Measurements from ENCODE around the gene ADISSP. TPM values are rescaled to one million over a fixed set of nuclear protein-coding genes. Genes with fewer than 3 reads are reported as not detected.

ADISSP gene
- total and polyA plus RNA-seq, 10 donors, result 29.4 to 55.5 (median 36.0) TPM

DNA sequence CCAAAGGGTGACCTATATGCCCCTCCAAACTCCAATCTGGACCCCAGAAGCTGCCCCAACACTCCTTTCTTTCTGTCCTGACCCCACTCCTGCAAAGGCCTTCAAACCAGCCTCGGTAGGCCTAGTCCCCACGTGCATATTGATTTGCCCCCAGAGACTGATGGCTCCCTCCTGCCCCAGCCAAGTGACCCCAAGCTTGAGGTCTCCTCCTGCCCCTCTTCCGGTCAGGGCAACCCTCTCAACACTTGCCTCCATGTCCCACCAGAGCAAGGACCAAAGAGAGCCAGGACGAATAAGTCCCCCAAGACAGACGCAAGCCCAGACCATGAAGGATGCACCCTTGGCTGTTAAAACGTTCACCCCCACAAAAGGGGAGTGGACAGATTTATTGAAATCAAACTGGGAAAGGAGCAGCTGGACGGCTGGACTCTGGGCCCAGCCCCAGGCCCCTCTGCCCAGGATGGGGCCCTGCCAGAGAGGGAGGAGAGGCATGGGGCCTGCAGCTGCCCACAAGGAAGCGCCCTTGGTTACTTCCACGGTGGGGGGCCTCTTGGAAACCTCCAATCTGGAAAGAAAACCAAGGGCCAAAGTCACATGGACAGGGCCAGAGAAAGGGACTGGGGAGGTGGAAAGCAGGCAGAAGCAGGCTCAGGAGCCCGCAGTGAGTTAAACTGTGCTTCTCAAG lies 16.1 kb upstream of the ADISSP start:
- Histone ChIP-seq H3K4me1 (peaks cover 30 to 83% (median 62%) of the 10 kb centered on the region in 6 donors), H3K9me3 (no peaks in the 10 kb centered on the region), H3K4me3 (peak overlapping the region in 1 of 8 donors; percentile 83), H3K36me3 (peaks cover 0 to 24% (median 0%) of the 10 kb centered on the region in 6 donors), H3K27ac (peak overlapping the region in 5 of 8 donors; percentile 6 to 89 (median 84)), H3K27me3 (replicated peaks in 1 of 7) (peaks cover 0 to 7% (median 0%) of the 10 kb centered on the region in 7 donors)
- TF ChIP-seq, protein P1, sequence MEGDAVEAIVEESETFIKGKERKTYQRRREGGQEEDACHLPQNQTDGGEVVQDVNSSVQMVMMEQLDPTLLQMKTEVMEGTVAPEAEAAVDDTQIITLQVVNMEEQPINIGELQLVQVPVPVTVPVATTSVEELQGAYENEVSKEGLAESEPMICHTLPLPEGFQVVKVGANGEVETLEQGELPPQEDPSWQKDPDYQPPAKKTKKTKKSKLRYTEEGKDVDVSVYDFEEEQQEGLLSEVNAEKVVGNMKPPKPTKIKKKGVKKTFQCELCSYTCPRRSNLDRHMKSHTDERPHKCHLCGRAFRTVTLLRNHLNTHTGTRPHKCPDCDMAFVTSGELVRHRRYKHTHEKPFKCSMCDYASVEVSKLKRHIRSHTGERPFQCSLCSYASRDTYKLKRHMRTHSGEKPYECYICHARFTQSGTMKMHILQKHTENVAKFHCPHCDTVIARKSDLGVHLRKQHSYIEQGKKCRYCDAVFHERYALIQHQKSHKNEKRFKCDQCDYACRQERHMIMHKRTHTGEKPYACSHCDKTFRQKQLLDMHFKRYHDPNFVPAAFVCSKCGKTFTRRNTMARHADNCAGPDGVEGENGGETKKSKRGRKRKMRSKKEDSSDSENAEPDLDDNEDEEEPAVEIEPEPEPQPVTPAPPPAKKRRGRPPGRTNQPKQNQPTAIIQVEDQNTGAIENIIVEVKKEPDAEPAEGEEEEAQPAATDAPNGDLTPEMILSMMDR (IDR thresholded peaks at IDR 0.05 in 8 of 11, conservative IDR thresholded peaks at IDR 0.05 in 3 of 11), result no peak
- TF ChIP-seq POLR2A (IDR thresholded peaks at IDR 0.05) (no peak), POLR2AphosphoS5 (IDR thresholded peaks at IDR 0.05) (no peak)
- 72 to 86% (median 76%) methylated on average over 9 to 10 of the region's 10 CpGs for WGBS, 5 donors
- intact Hi-C loops (cut with DNase I; ENCODE audit: low total_unique reads), result no loop called here
- DNase-seq, result peak; percentile 73

DNA sequence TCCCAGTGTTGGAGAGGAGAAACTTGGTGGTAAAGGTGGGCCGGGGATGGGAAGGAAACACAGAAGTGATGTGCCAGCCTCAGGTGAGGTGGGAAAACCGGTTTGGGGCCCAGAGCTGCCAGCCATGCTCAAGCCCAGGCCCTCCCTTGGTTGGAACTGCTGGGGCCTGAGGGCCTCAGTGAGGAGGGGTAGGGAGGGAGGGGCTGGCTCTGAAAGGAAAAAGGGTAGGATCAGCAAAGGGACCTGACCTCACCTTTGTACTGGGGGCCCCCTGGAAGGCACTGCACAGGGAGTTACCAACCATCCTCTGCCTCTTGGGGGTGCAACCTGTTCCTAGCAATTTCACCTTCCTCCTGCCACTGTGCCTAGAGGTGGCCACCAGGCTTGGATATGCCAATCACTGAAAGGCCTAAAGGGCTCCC lies 15.5 kb upstream of the ADISSP start:
- Histone ChIP-seq H3K4me1 (peaks cover 34 to 83% (median 64%) of the 10 kb centered on the region in 6 donors), H3K4me3 (no peak overlapping the region), H3K9me3 (no peaks in the 10 kb centered on the region), H3K27ac (peak overlapping the region in 2 of 8 donors; percentile 7 to 25), H3K27me3 (replicated peaks in 1 of 7) (peaks cover 0 to 12% (median 0%) of the 10 kb centered on the region in 7 donors), H3K36me3 (peaks cover 0 to 24% (median 0%) of the 10 kb centered on the region in 6 donors)
- intact Hi-C loops (cut with DNase I; ENCODE audit: low total_unique reads), result no loop called here
- TF ChIP-seq POLR2A (IDR thresholded peaks at IDR 0.05), result no peak
- no peak for TF ChIP-seq POLR2AphosphoS5 (IDR thresholded peaks at IDR 0.05)
- TF ChIP-seq, protein P1 (IDR thresholded peaks at IDR 0.05 in 8 of 11, conservative IDR thresholded peaks at IDR 0.05 in 3 of 11), result no peak
- WGBS, 5 donors, result 73 to 92% (median 78%) methylated on average over 2 of the region's 2 CpGs
- DNase-seq, result peak; percentile 71

DNA sequence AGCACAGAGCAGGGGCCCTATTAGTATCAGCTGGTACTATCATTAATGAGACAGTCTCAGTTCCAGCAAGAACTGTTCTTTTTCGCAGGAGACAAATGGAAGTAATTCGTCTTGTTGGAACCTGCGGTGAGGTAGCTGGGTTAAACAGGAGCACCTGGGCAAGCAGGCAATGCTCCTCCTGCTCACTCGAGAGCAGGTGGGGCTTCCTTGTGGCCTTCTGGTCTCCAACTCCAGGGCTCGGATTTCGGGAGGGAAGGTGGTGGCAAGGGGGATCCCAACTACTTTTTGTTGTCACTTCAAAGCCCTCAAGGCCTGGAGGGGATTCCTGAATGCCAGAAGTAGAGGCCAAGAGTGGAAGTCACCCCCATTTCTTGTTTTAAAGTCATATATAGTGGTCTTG lies 15.0 kb upstream of the ADISSP start:
- Histone ChIP-seq H3K4me1 (peaks cover 34 to 83% (median 65%) of the 10 kb centered on the region in 6 donors), H3K4me3 (no peak overlapping the region), H3K27ac (peak overlapping the region in 1 of 8 donors; percentile 25), H3K36me3 (peaks cover 0 to 24% (median 0%) of the 10 kb centered on the region in 6 donors), H3K9me3 (no peaks in the 10 kb centered on the region), H3K27me3 (replicated peaks in 1 of 7) (peaks cover 0 to 17% (median 0%) of the 10 kb centered on the region in 7 donors)
- intact Hi-C loops (cut with DNase I; ENCODE audit: low total_unique reads), result no loop called here
- peak; percentile 70 for DNase-seq
- no peak for TF ChIP-seq POLR2A (IDR thresholded peaks at IDR 0.05)
- WGBS, 5 donors, result 87 to 92% (median 91%) methylated on average over 6 of the region's 6 CpGs

DNA sequence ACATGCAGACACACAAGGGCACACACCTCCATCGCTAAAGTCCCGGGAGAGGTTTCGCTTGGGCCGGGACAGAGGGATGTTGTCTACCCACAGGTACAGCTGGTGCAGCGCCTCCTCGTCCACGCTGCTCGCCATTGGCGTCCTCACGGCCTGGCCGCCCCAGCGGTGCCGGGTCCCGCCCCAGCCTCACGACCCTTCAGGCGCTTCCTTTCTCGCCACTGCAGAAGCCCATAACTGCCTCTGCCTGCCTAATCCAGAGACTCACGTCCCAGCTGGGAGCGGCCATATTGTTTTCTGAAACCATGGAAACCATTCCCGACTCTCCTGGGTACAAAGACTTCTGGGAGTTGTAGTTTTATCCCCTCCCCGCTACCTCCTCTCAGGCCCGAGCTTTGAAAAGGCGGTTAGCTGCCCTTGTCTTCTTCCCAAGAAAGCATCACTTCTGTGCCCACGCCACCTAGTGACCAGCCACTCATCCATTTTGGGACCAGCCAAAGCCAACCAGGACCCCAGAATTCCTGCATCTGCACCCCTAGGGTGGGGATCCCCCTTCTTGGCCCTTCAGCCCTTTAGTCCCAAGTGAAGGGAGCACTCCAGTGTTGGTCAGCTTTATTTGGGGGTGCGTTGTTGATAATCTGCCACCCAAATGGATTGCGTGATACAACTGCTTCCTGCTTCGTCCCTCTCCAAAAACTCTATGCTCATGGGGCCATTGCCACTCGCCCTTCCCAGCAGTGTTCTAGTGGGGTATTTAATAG lies 13.8 kb upstream of the ADISSP start, which contains the start of gene SPEF1:
SPEF1 (minus strand) TSS at position 296 of the 758 bp plus-strand sequence; CDS start at position 135, 161 bp downstream.
- TF ChIP-seq, protein P1 (IDR thresholded peaks at IDR 0.05 in 8 of 11, conservative IDR thresholded peaks at IDR 0.05 in 3 of 11), result peak in 8 of 11 experiments; percentile 36 to 56 (median 42)
- TF ChIP-seq POLR2AphosphoS5 (IDR thresholded peaks at IDR 0.05) (peak; percentile 46 to 75 (median 68)), POLR2A (IDR thresholded peaks at IDR 0.05) (no peak)
- H3K36me3 ChIP-seq, result peaks cover 0 to 24% (median 0%) of the 10 kb centered on the region in 6 donors
- peak within 1 kb of the TSS in 5 of 8 donors; percentile 23 to 56 (median 34) for H3K27ac ChIP-seq
- H3K27me3 ChIP-seq (replicated peaks in 1 of 7), result peaks cover 0 to 20% (median 0%) of the 10 kb centered on the region in 7 donors
- H3K4me1 ChIP-seq, result peaks cover 30 to 87% (median 65%) of the 10 kb centered on the region in 6 donors
- 16 to 21% (median 17%) methylated on average over 17 to 28 of the region's 28 CpGs for whole genome bisulfite sequencing, 5 donors
- peak; percentile 85 for DNase-seq
- H3K9me3 ChIP-seq, result no peaks in the 10 kb centered on the region
- peak within 1 kb of the TSS in 5 of 8 donors; percentile 20 to 61 (median 32) for H3K4me3 ChIP-seq
- intact Hi-C loops (cut with DNase I; ENCODE audit: low total_unique reads), result no loop called here
